GM12878 (cell line): ENCODE measurements around the gene DKC1.
"Not testable (repeated sequence)": the region's sequence is repeated elsewhere in the genome, so short reads cannot be mapped to it uniquely, and the experiment has no call there.

Experiments used
- BHLHE40 ChIP-seq, 2 experiments: fragments of 450-650 bp in 1 of 2; IDR thresholded peaks; 2 replicates each; pipeline ENCODE4 v1.6.1; 2011 to 2017; ENCODE audit warnings: low read depth in 2 of 2, borderline replicate concordance in 1 of 2, improper control_type of control experiment in 1 of 2, low read length in 1 of 2, mild to moderate bottlenecking in 1 of 2
- ETV6 ChIP-seq, 2 experiments: fragments of 450-650 bp in 1 of 2; IDR thresholded peaks in 1 of 2; conservative IDR thresholded peaks in 1 of 2; 2 replicates each; pipeline ENCODE4 v1.6.1; 2014; ENCODE audit warnings: antibody characterized with exemption in 1 of 2, borderline replicate concordance in 1 of 2, low read depth in 1 of 2, mild to moderate bottlenecking in 1 of 2, moderate library complexity in 1 of 2
- JUND ChIP-seq: IDR thresholded peaks from 2 replicates; pipeline ENCODE4 v1.6.1; 2012; ENCODE audit warnings: low read depth, mild to moderate bottlenecking, low read length, improper control_type of control experiment, moderate library complexity
- TBL1XR1 ChIP-seq: IDR thresholded peaks from 2 replicates; pipeline ENCODE4 v1.6.1; 2012; ENCODE audit warnings: low read depth, low read length, improper control_type of control experiment
- TF ChIP-seq, protein P1 (sequence below), 3 experiments: IDR thresholded peaks in 2 of 3; conservative IDR thresholded peaks in 1 of 3; 2 replicates each; pipeline ENCODE4 v1.5.1; 2011; ENCODE audit warnings: low read depth in 3 of 3, low read length in 3 of 3, mild to moderate bottlenecking in 3 of 3, control low read depth in 2 of 3, moderate library complexity in 2 of 3, inconsistent platforms in 1 of 3, mixed read lengths in 1 of 3; ENCODE audit not compliant: control insufficient read depth in 2 of 3, insufficient read depth in 1 of 3; ENCODE audit errors: extremely low read depth in 1 of 3

DNA sequence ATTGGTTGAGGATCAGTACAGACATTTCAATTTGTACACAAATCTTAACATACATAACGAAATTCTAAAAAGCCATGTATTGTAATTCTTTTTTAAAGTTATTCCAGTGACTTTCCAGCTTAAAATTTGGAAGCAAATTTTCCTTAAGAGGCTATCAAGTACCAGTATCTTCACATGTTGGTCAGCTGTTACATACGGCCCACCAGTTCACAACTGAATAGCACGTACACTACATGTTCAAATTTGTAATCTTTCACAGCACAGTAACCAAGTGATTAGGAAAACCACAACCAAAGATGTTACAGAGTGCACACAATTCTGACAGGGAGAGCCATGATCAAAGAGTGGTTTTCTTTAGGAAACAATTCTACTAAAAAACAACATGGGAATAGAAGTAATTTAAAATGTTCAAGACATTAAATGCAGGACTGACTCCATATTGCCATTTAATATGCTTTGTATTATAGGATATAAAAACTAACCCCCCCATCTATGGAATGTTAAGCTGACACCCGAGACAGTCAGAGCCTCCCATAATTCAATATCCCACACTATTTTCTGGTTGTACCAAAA is 53.7 kb downstream of the DKC1 start:
- TF ChIP-seq BHLHE40 (IDR thresholded peaks at IDR 0.05; ENCODE audit: borderline replicate concordance in 1 of 2, low read depth in 2 of 2, low read length in 1 of 2); TBL1XR1; JUND; ETV6 (conservative IDR thresholded peaks at IDR 0.05 in 1 of 2, IDR thresholded peaks at IDR 0.05 in 1 of 2; ENCODE audit: borderline replicate concordance in 1 of 2, low read depth in 1 of 2): not testable (repeated sequence)
- TF ChIP-seq, protein P1, sequence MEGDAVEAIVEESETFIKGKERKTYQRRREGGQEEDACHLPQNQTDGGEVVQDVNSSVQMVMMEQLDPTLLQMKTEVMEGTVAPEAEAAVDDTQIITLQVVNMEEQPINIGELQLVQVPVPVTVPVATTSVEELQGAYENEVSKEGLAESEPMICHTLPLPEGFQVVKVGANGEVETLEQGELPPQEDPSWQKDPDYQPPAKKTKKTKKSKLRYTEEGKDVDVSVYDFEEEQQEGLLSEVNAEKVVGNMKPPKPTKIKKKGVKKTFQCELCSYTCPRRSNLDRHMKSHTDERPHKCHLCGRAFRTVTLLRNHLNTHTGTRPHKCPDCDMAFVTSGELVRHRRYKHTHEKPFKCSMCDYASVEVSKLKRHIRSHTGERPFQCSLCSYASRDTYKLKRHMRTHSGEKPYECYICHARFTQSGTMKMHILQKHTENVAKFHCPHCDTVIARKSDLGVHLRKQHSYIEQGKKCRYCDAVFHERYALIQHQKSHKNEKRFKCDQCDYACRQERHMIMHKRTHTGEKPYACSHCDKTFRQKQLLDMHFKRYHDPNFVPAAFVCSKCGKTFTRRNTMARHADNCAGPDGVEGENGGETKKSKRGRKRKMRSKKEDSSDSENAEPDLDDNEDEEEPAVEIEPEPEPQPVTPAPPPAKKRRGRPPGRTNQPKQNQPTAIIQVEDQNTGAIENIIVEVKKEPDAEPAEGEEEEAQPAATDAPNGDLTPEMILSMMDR (IDR thresholded peaks at IDR 0.05 in 2 of 3, conservative IDR thresholded peaks at IDR 0.05 in 1 of 3; ENCODE audit: control insufficient read depth in 2 of 3, extremely low read depth in 1 of 3, insufficient read depth in 1 of 3, low read depth in 3 of 3, low read length in 3 of 3): not testable (repeated sequence)
